Endodermal cell (in vitro differentiated cells): Measurements from ENCODE around the gene SLC4A1AP. TPM values are rescaled to one million over a fixed set of nuclear protein-coding genes. Genes with fewer than 3 reads are reported as not detected.

Experiments used
- DNase-seq: peaks from one replicate; pipeline ENCODE4 v3.0.0-alpha.2; 2017
- H3K27ac ChIP-seq: 2 replicates; pipeline ENCODE4 v1.5.1; 2013; ENCODE audit warnings: mild to moderate bottlenecking, low read depth, low read length, moderate library complexity
- H3K27me3 ChIP-seq: 2 replicates; pipeline ENCODE4 v1.6.1; 2013; ENCODE audit warnings: mild to moderate bottlenecking, low read length, moderate library complexity; ENCODE audit not compliant: insufficient read depth, control insufficient read depth, poor library complexity, severe bottlenecking
- H3K36me3 ChIP-seq: 2 replicates; pipeline ENCODE4 v1.7.0; 2013; ENCODE audit warnings: mild to moderate bottlenecking, low read length, moderate library complexity; ENCODE audit not compliant: control insufficient read depth, insufficient read depth
- H3K4me1 ChIP-seq: one replicate; pipeline ENCODE4 v1.7.0; 2013; ENCODE audit warnings: low read length; ENCODE audit not compliant: control insufficient read depth, insufficient read depth
- H3K4me3 ChIP-seq: 2 replicates; pipeline ENCODE4 v1.5.1; 2013; ENCODE audit warnings: mild to moderate bottlenecking, low read length, moderate library complexity
- H3K9ac ChIP-seq: 2 replicates; pipeline ENCODE4 v1.6.1; 2013; ENCODE audit warnings: mild to moderate bottlenecking, low read length, moderate library complexity; ENCODE audit not compliant: poor library complexity, severe bottlenecking; ENCODE audit errors: extremely low read depth
- H3K9me3 ChIP-seq: 2 replicates; pipeline ENCODE4 v1.6.1; 2013; ENCODE audit warnings: mild to moderate bottlenecking, low read length, moderate library complexity; ENCODE audit not compliant: control insufficient read depth
- H3K27ac Mint-ChIP-seq: 2 replicates; pipeline ENCODE4 v1.8.0; 2020; ENCODE audit warnings: mixed read lengths
- H3K27me3 Mint-ChIP-seq: 2 replicates; pipeline ENCODE4 v1.8.0; 2021; ENCODE audit warnings: mild to moderate bottlenecking, mixed read lengths; ENCODE audit not compliant: insufficient read depth
- H3K36me3 Mint-ChIP-seq: 2 replicates; pipeline ENCODE4 v1.8.0; 2020; ENCODE audit warnings: low read depth, mixed read lengths
- H3K4me1 Mint-ChIP-seq: 2 replicates; pipeline ENCODE4 v1.8.0; 2020; ENCODE audit warnings: mixed read lengths
- H3K4me3 Mint-ChIP-seq: 2 replicates; pipeline ENCODE4 v1.8.0; 2020; ENCODE audit warnings: mild to moderate bottlenecking, moderate library complexity, mixed read lengths
- H3K9me3 Mint-ChIP-seq: 2 replicates; pipeline ENCODE4 v1.8.0; 2020; ENCODE audit warnings: mild to moderate bottlenecking, mixed read lengths
- WGBS, 2 experiments: methylation state at CpG; one replicate each; pipeline versions ENCODE4 v1.1.5 to v1.1.7; 2013; ENCODE audit warnings: missing lambda C conversion rate in 2 of 2, mixed read lengths in 1 of 2; ENCODE audit not compliant: insufficient coverage in 1 of 2, insufficient read length in 1 of 2; 5-methylcytosine and 5-hydroxymethylcytosine counted together
- total RNA-seq, 2 donors: library from RNA; stranded (reverse); fragmentation: NEBNext Ultra II Directional in 1 of 2; extraction: Animal tissue kit (Norgen Biotek cat#: 25700) in 1 of 2; gene quantifications; 2 replicates in 1 of 2; 3 replicates in 1 of 2; pipeline ENCODE4 v1.2.1, GENCODE V29; 2021
- TF ChIP-seq, protein P1 (sequence below): fragments of 200-600 bp; sonication (generic); conservative IDR thresholded peaks from 2 replicates; pipeline ENCODE4 v1.5.0; 2021; ENCODE audit warnings: antibody characterized with exemption, mild to moderate bottlenecking

SLC4A1AP gene
- total RNA-seq, 2 donors from 2014 or later, result 24.7 to 24.9 TPM

DNA sequence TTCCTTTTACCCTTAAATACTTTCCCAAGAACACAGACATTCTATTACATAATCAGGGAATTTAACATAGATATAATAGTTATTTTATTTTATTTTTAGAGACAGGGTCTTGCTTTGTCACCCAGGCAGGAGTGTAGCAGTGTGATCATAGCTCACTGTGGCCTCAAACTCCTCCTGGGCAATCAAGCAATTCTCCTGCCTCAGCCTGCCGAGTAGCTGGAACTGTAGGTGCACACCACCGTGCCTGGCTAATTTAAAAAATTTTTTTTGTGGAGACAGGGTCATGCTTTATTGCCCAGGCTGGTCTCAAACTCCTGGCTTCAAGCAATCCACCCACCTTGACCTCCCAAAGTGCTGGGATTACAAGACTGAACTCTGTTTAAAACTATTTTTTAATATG, 45.6 kb downstream of the SLC4A1AP start:
- WGBS, 2 experiments, result 79 to 93% methylated on average over 2 of the region's 2 CpGs
- Mint-ChIP-seq H3K27me3 (peaks cover 10% of the 10 kb centered on the region), H3K9me3 (no peaks in the 10 kb centered on the region), H3K36me3 (no peaks in the 10 kb centered on the region), H3K4me3 (no peak overlapping the region), H3K4me1 (peaks cover 6% of the 10 kb centered on the region), H3K27ac (no peak overlapping the region)
- no peak for DNase-seq
- Histone ChIP-seq H3K9ac (no peak overlapping the region), H3K36me3 (no peaks in the 10 kb centered on the region), H3K27ac (no peak overlapping the region), H3K27me3 (no peaks in the 10 kb centered on the region), H3K4me1 (no peaks in the 10 kb centered on the region), H3K4me3 (no peak overlapping the region), H3K9me3 (no peaks in the 10 kb centered on the region)
- TF ChIP-seq, protein P1, sequence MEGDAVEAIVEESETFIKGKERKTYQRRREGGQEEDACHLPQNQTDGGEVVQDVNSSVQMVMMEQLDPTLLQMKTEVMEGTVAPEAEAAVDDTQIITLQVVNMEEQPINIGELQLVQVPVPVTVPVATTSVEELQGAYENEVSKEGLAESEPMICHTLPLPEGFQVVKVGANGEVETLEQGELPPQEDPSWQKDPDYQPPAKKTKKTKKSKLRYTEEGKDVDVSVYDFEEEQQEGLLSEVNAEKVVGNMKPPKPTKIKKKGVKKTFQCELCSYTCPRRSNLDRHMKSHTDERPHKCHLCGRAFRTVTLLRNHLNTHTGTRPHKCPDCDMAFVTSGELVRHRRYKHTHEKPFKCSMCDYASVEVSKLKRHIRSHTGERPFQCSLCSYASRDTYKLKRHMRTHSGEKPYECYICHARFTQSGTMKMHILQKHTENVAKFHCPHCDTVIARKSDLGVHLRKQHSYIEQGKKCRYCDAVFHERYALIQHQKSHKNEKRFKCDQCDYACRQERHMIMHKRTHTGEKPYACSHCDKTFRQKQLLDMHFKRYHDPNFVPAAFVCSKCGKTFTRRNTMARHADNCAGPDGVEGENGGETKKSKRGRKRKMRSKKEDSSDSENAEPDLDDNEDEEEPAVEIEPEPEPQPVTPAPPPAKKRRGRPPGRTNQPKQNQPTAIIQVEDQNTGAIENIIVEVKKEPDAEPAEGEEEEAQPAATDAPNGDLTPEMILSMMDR, result no peak

DNA sequence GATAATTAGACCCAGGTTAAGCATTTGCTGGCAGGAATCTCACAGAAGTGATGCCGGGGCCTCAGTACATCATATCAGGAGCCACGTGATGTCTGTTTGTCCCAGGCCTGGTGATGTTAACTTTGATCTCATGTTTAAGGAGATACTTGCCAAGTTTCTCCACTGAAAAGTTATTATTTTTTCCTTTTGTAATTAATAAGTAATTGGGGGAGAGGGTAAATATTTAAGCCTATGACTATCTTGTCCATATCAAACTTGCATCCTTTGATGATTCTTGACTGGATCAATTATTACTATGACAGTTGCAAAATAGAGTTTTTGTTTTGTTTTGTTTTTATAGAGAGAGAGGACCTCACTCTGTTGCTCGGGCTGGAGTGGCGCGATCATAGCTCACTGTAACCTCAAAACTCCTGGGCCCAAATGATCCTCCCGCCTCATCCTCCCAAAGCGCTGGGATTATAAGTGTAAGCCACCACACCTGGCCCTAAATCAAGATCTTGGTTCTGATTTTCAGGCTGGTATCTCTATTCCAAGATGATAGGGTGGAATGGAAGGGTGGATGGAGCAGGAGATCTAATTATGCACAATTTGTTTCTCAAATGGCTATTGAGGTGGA, 46.4 kb downstream of the SLC4A1AP start:
- Mint-ChIP-seq H3K4me3 (no peak overlapping the region), H3K9me3 (no peaks in the 10 kb centered on the region)

DNA sequence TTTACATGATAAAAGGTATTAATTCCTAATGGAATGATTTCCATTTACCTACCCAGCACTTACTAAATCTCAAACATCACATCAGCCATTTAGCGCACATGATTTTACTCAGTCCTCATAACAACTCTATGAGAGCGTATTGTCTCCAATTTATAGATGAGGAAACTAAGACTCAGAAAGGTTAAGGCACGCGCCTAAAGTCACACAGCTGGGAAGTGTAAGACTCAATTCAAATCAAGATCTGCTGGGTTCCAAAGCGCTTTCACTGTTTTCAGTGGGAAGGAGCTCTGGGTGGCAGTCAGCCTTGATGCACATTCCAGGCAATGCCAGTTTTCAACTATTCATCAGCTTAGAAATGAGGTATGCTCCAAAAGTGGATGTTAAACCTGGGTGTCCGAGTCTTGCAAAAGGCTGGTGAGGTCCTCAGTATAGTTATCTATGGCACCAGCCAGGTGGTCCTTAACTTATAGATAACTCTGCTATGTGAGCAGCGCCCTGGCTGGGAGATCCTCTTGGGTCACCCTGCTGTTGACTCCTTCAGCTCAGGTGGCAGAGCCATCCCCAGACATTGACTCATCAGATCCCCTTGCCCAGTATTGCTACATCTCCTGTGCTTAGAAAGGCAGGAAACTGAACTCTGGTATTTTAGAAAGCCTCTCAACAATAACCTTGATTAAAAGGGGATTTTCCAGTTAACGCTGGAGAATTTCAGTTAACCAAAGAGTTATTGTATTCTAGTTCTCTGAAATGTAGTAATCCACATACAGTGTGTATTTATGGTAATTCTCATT, 47.1 kb downstream of the SLC4A1AP start:
- Mint-ChIP-seq H3K4me3 (no peak overlapping the region), H3K36me3 (no peaks in the 10 kb centered on the region), H3K27me3 (peaks cover 20% of the 10 kb centered on the region), H3K4me1 (peaks cover 13% of the 10 kb centered on the region), H3K27ac (no peak overlapping the region), H3K9me3 (no peaks in the 10 kb centered on the region)
- DNase-seq, result no peak
- H3K27me3 ChIP-seq, result no peaks in the 10 kb centered on the region
- H3K27ac ChIP-seq, result no peak overlapping the region
- no peak overlapping the region for H3K9ac ChIP-seq
- no peaks in the 10 kb centered on the region for H3K4me1 ChIP-seq
- TF ChIP-seq, protein P1, result no peak
- H3K36me3 ChIP-seq, result no peaks in the 10 kb centered on the region
- H3K9me3 ChIP-seq, result no peaks in the 10 kb centered on the region
- no peak overlapping the region for H3K4me3 ChIP-seq
- WGBS, 2 experiments, result 93 to 94% methylated on average over 7 to 8 of the region's 8 CpGs

More for the DNA sequence above, 46.4 kb downstream of the SLC4A1AP start:
- DNase-seq, result no peak
- no peak overlapping the region for H3K9ac ChIP-seq
- H3K27ac ChIP-seq, result no peak overlapping the region
- H3K36me3 ChIP-seq, result no peaks in the 10 kb centered on the region
- H3K27me3 ChIP-seq, result no peaks in the 10 kb centered on the region
- Mint-ChIP-seq H3K4me1 (peaks cover 13% of the 10 kb centered on the region), H3K27me3 (peaks cover 18% of the 10 kb centered on the region), H3K36me3 (no peaks in the 10 kb centered on the region), H3K27ac (no peak overlapping the region)
- TF ChIP-seq, protein P1, result no peak
- H3K9me3 ChIP-seq, result no peaks in the 10 kb centered on the region
- WGBS, 2 experiments, result 95 to 100% methylated on average over 7 of the region's 7 CpGs
- H3K4me1 ChIP-seq, result no peaks in the 10 kb centered on the region
- H3K4me3 ChIP-seq, result no peak overlapping the region
